Peyer's patch (tissue), 4 donors: ENCODE data around the gene USP47.

Experiments used
- POLR2A ChIP-seq, 2 donors: fragments of 450-650 bp; IDR thresholded peaks; one replicate each; pipeline ENCODE4 v1.5.1; 2017; ENCODE audit warnings: antibody characterized with exemption in 2 of 2, mild to moderate bottlenecking in 2 of 2, moderate library complexity in 2 of 2
- TF ChIP-seq, protein P1 (sequence below), 6 experiments: fragments of 450-650 bp in 4 of 6; fragments of 200-600 bp in 2 of 6; sonication (generic) in 1 of 6; IDR thresholded peaks; one replicate each; pipeline ENCODE4 v1.5.1; 2017 to 2019; ENCODE audit warnings: antibody characterized with exemption in 6 of 6, mild to moderate bottlenecking in 3 of 6, moderate library complexity in 1 of 6

DNA sequence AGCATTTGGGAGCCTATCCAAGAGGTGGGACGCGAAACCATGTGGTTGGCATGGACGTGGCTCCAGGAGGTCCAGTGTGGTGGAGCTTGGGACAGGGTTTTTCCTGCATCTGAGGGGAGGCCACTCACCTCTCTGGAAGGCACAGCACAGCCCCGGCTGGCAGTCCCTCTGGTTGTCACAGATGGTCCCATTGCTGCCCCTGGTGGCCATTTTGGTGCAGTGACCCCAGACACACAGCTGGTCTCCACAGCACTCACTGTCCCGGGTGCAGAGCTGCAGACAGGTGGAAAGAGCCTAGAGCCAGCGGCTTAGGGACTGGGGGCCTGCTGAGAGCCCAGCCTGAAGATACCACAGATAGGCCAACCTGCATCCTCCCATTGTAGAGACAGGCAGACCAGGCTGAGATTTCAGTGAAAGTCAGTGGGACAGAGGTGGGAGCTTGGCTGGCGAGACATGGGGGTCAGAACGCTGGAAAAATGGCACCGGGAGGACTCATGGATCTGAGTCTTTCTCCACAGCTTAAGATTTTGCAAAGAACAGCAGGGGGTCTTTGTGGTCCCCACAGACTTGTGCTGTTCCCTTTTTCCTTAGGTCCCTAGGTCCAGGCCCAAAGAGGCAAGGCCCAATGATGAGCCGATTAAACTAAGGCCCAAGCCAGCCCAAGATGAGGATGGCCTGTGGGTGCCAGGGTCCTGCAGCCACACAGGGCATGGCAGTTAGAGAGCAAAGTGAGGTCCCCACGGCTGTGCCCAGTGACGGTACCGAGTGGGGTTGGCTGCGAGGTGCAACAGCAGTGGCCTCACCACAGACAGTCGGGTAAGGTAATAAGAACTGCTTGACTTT is 125.3 kb downstream of the USP47 start:
- TF ChIP-seq, protein P1, sequence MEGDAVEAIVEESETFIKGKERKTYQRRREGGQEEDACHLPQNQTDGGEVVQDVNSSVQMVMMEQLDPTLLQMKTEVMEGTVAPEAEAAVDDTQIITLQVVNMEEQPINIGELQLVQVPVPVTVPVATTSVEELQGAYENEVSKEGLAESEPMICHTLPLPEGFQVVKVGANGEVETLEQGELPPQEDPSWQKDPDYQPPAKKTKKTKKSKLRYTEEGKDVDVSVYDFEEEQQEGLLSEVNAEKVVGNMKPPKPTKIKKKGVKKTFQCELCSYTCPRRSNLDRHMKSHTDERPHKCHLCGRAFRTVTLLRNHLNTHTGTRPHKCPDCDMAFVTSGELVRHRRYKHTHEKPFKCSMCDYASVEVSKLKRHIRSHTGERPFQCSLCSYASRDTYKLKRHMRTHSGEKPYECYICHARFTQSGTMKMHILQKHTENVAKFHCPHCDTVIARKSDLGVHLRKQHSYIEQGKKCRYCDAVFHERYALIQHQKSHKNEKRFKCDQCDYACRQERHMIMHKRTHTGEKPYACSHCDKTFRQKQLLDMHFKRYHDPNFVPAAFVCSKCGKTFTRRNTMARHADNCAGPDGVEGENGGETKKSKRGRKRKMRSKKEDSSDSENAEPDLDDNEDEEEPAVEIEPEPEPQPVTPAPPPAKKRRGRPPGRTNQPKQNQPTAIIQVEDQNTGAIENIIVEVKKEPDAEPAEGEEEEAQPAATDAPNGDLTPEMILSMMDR (IDR thresholded peaks at IDR 0.05) = peak in 5 of 6 experiments; percentile 52 to 67 (median 62)
- no peak for TF ChIP-seq POLR2A (IDR thresholded peaks at IDR 0.05)
